ENCODE data around the gene ARHGEF38.

DNA sequence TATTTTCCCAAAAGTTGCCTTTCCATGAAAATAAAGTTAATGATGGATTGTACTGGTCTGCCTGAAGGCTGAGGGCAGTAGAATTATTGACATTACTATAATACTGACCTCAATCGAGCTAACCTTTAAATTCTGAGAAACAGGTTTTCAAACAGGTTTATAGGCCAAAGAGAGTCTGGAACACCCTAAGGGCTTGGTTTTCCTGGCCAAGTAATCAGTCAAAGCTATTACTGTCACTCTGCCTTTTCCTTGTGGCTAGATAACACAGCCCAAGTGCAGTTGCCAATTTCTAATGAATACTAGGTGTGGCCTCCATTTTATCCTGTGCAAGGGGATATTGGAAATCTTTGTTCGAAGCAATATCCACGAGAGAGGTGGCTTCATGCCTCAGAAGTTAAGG, 80.8 kb downstream of the ARHGEF38 start:
- no peak for TF ChIP-seq POLR2A (IDR thresholded peaks at IDR 0.05)
- TF ChIP-seq, protein P1, sequence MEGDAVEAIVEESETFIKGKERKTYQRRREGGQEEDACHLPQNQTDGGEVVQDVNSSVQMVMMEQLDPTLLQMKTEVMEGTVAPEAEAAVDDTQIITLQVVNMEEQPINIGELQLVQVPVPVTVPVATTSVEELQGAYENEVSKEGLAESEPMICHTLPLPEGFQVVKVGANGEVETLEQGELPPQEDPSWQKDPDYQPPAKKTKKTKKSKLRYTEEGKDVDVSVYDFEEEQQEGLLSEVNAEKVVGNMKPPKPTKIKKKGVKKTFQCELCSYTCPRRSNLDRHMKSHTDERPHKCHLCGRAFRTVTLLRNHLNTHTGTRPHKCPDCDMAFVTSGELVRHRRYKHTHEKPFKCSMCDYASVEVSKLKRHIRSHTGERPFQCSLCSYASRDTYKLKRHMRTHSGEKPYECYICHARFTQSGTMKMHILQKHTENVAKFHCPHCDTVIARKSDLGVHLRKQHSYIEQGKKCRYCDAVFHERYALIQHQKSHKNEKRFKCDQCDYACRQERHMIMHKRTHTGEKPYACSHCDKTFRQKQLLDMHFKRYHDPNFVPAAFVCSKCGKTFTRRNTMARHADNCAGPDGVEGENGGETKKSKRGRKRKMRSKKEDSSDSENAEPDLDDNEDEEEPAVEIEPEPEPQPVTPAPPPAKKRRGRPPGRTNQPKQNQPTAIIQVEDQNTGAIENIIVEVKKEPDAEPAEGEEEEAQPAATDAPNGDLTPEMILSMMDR (IDR thresholded peaks at IDR 0.05), result no peak

Data from uterus (tissue), 2 donors.